Measurements from ENCODE around the gene PIAS1. TPM values are rescaled to one million over a fixed set of nuclear protein-coding genes. Genes with fewer than 3 reads are reported as not detected.
A peak's percentile ranks its signal among the peaks of the same experiment; 100 is the strongest.

The PIAS1 gene
- total and polyA plus RNA-seq, 9 of the 15 experiments (the other 6 are each of a cell fraction or from before 2014, with no cell fraction given): 18.0 to 59.1 (median 28.5) TPM

DNA sequence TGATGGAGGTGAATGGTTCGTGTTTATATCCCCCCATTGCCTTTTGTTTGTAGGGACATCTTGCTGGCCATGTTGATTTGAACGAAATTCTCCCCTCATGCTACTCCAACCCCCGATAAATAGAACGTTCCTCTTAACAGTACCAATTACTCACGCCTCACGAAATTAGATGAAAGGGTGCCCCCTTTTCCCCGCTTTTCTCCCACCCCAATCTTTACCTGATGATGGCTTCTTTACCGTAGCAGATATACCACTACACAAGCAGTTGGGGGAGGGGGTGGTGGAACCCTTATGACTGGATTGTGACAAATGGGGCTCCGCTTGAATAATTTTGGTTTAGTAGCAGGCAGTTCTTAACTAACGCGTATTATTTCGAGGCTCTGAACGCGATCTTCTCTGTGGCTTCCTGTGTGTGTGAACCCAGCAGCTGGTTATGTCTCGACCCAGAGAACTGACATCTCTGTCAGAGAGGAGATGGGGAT, 1.1 kb downstream of the PIAS1 start (continued):
- TF ChIP-seq ZNF395 (CRISPR knock-in tag; IDR thresholded peaks at IDR 0.05): no peak
- no peak for TF ChIP-seq HDAC3 (IDR thresholded peaks at IDR 0.05; ENCODE audit: borderline replicate concordance, partially characterized antibody)
- no peak for TF ChIP-seq DACH1 (IDR thresholded peaks at IDR 0.05; ENCODE audit: partially characterized antibody)
- no peak for TF ChIP-seq HDAC2 (IDR thresholded peaks at IDR 0.05)
- TF ChIP-seq MEIS2 (IDR thresholded peaks at IDR 0.05; ENCODE audit: partially characterized antibody): peak; percentile 5
- no peak for TF ChIP-seq CREB3L1 (IDR thresholded peaks at IDR 0.05; ENCODE audit: borderline replicate concordance, low read depth)
- 0 out of 2 replicates have a peak, but pooled peaks have one; percentile 56 for TF ChIP-seq TCF7 (IDR thresholded peaks at IDR 0.05; ENCODE audit: borderline replicate concordance)
- TF ChIP-seq FOXM1 (IDR thresholded peaks at IDR 0.05; ENCODE audit: low read depth): no peak
- TF ChIP-seq FOXM1 (CRISPR knock-in tag; IDR thresholded peaks at IDR 0.05; ENCODE audit: low read depth): no peak
- TF ChIP-seq ZNF134 (CRISPR knock-in tag; conservative IDR thresholded peaks at IDR 0.05): 0 out of 2 replicates have a peak, but pooled peaks have one; percentile 41
- TF ChIP-seq ZNF217 (CRISPR knock-in tag; IDR thresholded peaks at IDR 0.05): no peak
- TF ChIP-seq JUND (IDR thresholded peaks at IDR 0.05; ENCODE audit: borderline replicate concordance, low read depth, low read length): no peak
- TF ChIP-seq JUND (tag; IDR thresholded peaks at IDR 0.05; ENCODE audit: borderline replicate concordance, low read depth, low read length): no peak
- no peak for TF ChIP-seq ZNF384 (IDR thresholded peaks at IDR 0.05; ENCODE audit: low read depth, low read length)
- peak; percentile 38 for TF ChIP-seq KDM5B (IDR thresholded peaks at IDR 0.05; ENCODE audit: insufficient replicate concordance, low read depth, low read length)
- TF ChIP-seq THRB (CRISPR knock-in tag; conservative IDR thresholded peaks at IDR 0.05): no peak
- no peak for TF ChIP-seq ATF1 (CRISPR knock-in tag; IDR thresholded peaks at IDR 0.05)
- TF ChIP-seq ATF1 (tag; IDR thresholded peaks at IDR 0.05): 0 out of 2 replicates have a peak, but pooled peaks have one; percentile 12
- no peak for TF ChIP-seq KHSRP (IDR thresholded peaks at IDR 0.05)
- TF ChIP-seq ZFX (CRISPR knock-in tag; IDR thresholded peaks at IDR 0.05): no peak
- TF ChIP-seq HINFP (tag; conservative IDR thresholded peaks at IDR 0.05; ENCODE audit: low read depth): no peak
- peak; percentile 49; the same call in 1 of the 2 replicates for TF ChIP-seq LCOR (CRISPR knock-in tag; IDR thresholded peaks at IDR 0.05)

Data from K562 (cell line).